Right atrium auricular region (tissue), 2 donors: ENCODE results near the gene FAM110D. TPM values are rescaled to one million over a fixed set of nuclear protein-coding genes. Genes with fewer than 3 reads are reported as not detected.

Experiments used
- DNase-seq: peaks from one replicate; pipeline ENCODE4 v3.0.0-alpha.2; 2019; ENCODE audit warnings: low spot score
- H3K27ac ChIP-seq, 2 donors: fragments of 200-600 bp; sonication (generic); 1 replicate in 1 of 2; 2 replicates in 1 of 2; pipeline ENCODE4 v1.5.1; 2016 to 2019
- H3K27me3 ChIP-seq, 2 donors: fragments of 200-600 bp; sonication (generic); one replicate each; pipeline versions ENCODE4 v1.5.1 to v1.6.0; 2017 to 2019
- H3K36me3 ChIP-seq: fragments of 200-600 bp; sonication (generic); one replicate; pipeline ENCODE4 v1.5.1; 2016
- H3K4me1 ChIP-seq, 2 donors: fragments of 200-600 bp; sonication (generic); one replicate each; pipeline versions ENCODE4 v1.5.1 to v1.6.0; 2017 to 2019
- H3K4me3 ChIP-seq, 2 donors: fragments of 200-600 bp; sonication (generic); 1 replicate in 1 of 2; 2 replicates in 1 of 2; pipeline ENCODE4 v1.5.1; 2017 to 2019; ENCODE audit warnings: mild to moderate bottlenecking in 1 of 2, moderate library complexity in 1 of 2
- H3K9me3 ChIP-seq, 2 donors: fragments of 200-600 bp; sonication (generic); one replicate each; pipeline ENCODE4 v1.5.1; 2019
- total RNA-seq, 2 donors: library from RNA; depleted of rRNA; stranded (reverse); fragments of >200 nt; gene quantifications; one replicate each; pipeline ENCODE4 v1.1.0, GENCODE V29; 2016
- TF ChIP-seq, protein P1 (sequence below), 2 donors: fragments of 200-600 bp; sonication (generic); IDR thresholded peaks; one replicate each; pipeline ENCODE4 v1.5.1; 2019; ENCODE audit warnings: antibody characterized with exemption in 2 of 2

Gene FAM110D
- total RNA-seq, 2 donors from 2014 or later, result 3.8 to 4.3 TPM

DNA sequence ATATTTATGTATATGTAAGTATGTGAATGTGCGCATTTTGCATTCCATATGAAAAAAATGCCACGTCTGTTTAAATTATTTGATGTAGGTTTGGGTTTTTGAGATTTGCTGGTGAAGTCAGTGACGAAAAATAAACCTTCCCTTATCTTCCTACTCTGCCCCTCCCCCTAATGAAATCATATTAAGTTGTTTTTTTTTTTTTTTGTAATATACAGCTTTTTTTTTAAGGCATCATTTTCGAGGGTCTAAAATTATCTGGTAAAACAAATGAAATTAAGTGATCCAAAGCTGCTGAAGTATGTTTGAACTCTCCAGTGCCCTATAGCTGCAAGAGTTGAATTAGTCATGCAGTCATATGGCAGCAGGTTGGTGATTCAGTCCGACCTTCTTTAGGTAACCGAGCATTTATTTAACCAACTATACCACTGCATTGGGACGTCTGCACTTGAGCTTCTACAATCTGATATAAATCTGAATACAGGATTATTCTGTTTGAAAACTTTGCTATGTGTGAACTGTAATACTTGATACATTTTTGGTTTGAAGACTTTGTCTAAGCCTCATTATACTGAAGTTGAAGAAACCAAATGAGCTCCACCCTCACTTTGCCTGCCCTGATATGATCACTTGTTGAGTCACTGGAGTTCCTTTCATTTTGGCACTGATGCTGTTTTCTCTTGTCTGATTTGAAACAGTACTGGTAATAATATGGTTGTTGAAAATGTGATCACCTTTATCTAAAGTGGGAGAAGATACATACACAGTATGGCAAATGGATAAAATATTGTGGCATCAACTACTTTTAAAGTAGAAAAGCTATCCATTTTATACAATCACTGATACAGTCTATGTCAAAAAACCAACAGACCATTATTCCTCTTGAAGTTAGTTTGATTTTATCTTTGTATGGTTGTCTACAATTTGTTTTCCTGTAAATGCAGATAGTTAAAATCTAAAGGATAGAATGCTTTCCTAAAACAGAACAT, 35.6 kb upstream of the FAM110D start:
- TF ChIP-seq, protein P1, sequence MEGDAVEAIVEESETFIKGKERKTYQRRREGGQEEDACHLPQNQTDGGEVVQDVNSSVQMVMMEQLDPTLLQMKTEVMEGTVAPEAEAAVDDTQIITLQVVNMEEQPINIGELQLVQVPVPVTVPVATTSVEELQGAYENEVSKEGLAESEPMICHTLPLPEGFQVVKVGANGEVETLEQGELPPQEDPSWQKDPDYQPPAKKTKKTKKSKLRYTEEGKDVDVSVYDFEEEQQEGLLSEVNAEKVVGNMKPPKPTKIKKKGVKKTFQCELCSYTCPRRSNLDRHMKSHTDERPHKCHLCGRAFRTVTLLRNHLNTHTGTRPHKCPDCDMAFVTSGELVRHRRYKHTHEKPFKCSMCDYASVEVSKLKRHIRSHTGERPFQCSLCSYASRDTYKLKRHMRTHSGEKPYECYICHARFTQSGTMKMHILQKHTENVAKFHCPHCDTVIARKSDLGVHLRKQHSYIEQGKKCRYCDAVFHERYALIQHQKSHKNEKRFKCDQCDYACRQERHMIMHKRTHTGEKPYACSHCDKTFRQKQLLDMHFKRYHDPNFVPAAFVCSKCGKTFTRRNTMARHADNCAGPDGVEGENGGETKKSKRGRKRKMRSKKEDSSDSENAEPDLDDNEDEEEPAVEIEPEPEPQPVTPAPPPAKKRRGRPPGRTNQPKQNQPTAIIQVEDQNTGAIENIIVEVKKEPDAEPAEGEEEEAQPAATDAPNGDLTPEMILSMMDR (IDR thresholded peaks at IDR 0.05), result no peak
- Histone ChIP-seq H3K4me1 (peaks cover 0 to 21% of the 10 kb centered on the region in 2 donors), H3K27me3 (no peaks in the 10 kb centered on the region), H3K9me3 (no peaks in the 10 kb centered on the region), H3K27ac (peak overlapping the region in 1 of 2 donors; percentile 20), H3K4me3 (no peak overlapping the region), H3K36me3 (peaks cover 5% of the 10 kb centered on the region)
- DNase-seq, result no peak

DNA sequence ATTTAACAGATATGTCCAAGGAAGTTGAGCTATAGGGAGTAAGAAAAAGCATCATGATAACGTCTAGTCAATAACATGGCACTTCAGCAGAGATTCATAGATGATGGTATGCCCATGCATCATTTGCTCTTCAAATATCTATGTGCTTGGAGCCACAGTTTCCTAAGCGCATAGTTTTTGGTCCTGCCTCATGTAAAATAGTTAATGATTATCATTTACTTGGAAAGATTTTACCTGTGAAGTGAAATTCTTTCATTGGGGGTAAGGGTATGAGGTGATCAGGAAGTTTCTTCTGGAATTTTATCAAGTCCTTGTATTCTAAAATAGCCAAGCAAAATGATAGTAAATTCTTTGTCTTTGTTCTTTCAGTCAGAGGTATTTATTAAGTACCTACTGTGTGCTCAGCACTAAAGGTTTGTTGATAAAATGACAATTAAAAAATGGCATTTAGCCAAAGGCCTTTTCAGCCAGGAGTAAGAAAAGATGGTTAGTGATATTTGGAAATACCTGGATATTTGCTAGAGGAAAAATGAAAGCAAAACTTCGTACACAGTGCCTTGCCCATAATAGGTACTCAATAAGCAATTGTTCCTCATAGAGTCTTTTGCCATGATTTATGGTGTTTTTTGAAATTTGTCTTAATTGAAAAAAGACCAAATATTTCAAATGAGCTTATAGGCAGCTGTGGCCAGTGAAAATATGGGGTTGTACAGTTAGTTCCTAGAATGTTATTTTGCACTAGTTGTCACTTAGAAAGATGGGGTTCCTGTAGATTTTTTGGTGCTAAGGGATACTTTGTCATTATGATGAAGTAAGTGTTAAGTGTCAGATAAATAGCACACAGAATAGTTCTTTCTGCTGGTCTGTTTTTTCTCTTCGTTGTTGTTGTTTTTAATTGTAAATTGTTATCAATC, 34.2 kb upstream of the FAM110D start:
- DNase-seq, result no peak
- Histone ChIP-seq H3K27me3 (no peaks in the 10 kb centered on the region), H3K4me1 (peaks cover 0 to 21% of the 10 kb centered on the region in 2 donors), H3K27ac (no peak overlapping the region), H3K9me3 (no peaks in the 10 kb centered on the region), H3K4me3 (no peak overlapping the region), H3K36me3 (peaks cover 5% of the 10 kb centered on the region)
- TF ChIP-seq, protein P1 (IDR thresholded peaks at IDR 0.05), result no peak

DNA sequence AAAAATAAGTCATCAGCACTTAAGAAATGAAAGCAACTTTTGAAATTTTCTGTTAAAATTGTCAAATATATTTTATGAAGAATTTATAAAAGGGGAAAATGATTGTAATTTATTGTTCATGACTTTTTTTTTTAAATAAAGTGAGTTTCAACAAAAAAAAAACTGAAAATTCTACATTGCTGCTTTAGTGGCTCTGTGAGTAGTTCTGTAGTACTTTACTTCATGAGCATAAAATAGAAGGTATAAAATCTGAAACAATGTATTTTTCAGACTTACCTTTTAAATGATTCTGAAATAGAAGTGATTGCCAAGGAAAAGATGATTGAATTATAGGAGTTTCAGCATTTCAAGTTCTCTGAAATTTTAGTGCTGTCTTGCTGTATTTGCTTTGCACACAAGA, 33.5 kb upstream of the FAM110D start:
- TF ChIP-seq, protein P1 (IDR thresholded peaks at IDR 0.05), result no peak
- DNase-seq, result no peak
- Histone ChIP-seq H3K9me3 (no peaks in the 10 kb centered on the region), H3K36me3 (peaks cover 4% of the 10 kb centered on the region), H3K4me3 (no peak overlapping the region), H3K4me1 (peaks cover 0 to 21% of the 10 kb centered on the region in 2 donors), H3K27me3 (no peaks in the 10 kb centered on the region), H3K27ac (no peak overlapping the region)

DNA sequence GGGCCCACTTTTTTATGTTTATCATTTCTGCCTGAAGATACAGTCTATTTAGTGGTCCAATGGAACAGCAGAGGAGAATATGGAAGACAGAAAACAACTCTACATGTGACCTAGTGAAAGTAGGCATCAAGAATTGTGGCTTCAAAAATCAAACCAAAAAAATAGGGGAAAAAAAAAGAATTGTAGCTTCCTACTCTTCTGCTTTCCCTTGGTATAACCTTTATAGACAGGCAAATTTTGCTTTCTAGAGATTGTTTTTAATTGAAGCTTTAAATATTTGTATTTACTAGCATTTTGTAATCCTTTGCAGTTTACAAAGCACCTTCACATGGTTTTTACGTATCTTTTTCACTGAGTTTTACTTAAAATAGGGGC, 32.9 kb upstream of the FAM110D start:
- TF ChIP-seq, protein P1 (IDR thresholded peaks at IDR 0.05), result no peak
- H3K27ac ChIP-seq, result no peak overlapping the region
- no peaks in the 10 kb centered on the region for H3K27me3 ChIP-seq
- no peak for DNase-seq
- no peak overlapping the region for H3K4me3 ChIP-seq
- H3K4me1 ChIP-seq, result peaks cover 0 to 21% of the 10 kb centered on the region in 2 donors
- H3K36me3 ChIP-seq, result no peaks in the 10 kb centered on the region
- no peaks in the 10 kb centered on the region for H3K9me3 ChIP-seq

DNA sequence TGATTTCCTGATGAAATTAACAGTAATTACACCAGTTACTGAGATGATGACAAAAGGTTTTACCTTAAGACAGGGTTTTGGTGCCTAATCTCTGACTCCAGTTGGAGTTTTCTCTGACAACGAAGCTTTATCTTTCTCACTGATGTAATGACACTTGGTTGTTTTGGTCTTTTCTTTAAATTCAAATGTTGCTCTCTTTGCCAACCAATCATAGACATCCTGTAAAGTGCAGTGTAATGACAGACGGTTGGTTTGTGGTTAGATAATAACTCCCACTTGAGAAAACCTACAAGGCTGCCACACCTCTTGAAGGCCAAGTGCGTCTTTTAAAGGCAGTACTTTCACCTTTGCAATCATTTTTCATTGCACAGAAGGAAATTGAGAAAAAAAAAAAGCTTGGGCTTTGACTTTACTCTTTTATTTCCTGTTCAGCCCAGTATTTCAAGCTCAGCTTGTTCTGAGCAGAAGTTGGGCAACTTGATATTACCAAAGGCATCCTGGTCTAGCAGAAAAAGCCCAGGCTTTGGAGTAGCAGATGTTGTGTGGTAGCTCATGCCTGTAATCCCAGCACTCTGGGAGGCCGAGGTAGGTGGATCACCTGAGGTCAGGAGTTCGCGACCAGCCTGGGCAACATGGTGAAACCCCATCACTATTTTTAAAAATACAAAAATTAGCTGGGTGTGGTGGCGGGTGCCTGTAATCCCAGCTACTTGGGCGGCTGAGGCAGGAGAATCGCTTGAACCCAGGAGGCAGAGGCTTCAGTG, 32.4 kb upstream of the FAM110D start:
- Histone ChIP-seq H3K27me3 (no peaks in the 10 kb centered on the region), H3K4me3 (no peak overlapping the region), H3K36me3 (no peaks in the 10 kb centered on the region), H3K4me1 (peaks cover 0 to 21% of the 10 kb centered on the region in 2 donors), H3K27ac (peak overlapping the region in 1 of 2 donors; percentile 22), H3K9me3 (no peaks in the 10 kb centered on the region)
- no peak for DNase-seq
- TF ChIP-seq, protein P1 (IDR thresholded peaks at IDR 0.05), result no peak
